Spleen (tissue), 11 donors: ENCODE data around the gene RGS5. TPM values are rescaled to one million over a fixed set of nuclear protein-coding genes. Genes with fewer than 3 reads are reported as not detected.

Experiments used
- DNase-seq: peaks from one replicate; pipeline ENCODE4 v3.0.0-alpha.2; 2020
- H3K27ac ChIP-seq, 8 donors: fragments of 200-600 bp; sonication (generic) in 7 of 8; 1 replicate in 4 of 8; 2 replicates in 4 of 8; pipeline versions ENCODE4 v1.5.0 to v1.8.0; 2016 to 2021; ENCODE audit warnings: inconsistent platforms in 4 of 8, mild to moderate bottlenecking in 4 of 8, moderate library complexity in 1 of 8
- H3K27me3 ChIP-seq, 7 donors: fragments of 200-600 bp; sonication (generic) in 6 of 7; replicated peaks in 1 of 7; 1 replicate in 4 of 7; 2 replicates in 3 of 7; pipeline versions ENCODE4 v1.5.0 to v1.8.0; 2016 to 2021; ENCODE audit warnings: inconsistent platforms in 3 of 7, mild to moderate bottlenecking in 1 of 7
- H3K36me3 ChIP-seq, 6 donors: fragments of 200-600 bp; sonication (generic) in 5 of 6; 1 replicate in 4 of 6; 2 replicates in 2 of 6; pipeline versions ENCODE4 v1.5.0 to v1.8.0; 2016 to 2021; ENCODE audit warnings: inconsistent platforms in 2 of 6
- H3K4me1 ChIP-seq, 6 donors: fragments of 200-600 bp; sonication (generic) in 5 of 6; 1 replicate in 3 of 6; 2 replicates in 3 of 6; pipeline versions ENCODE4 v1.5.0 to v1.8.0; 2016 to 2021; ENCODE audit warnings: inconsistent platforms in 3 of 6
- H3K4me3 ChIP-seq, 8 donors: fragments of 200-600 bp; sonication (generic) in 7 of 8; 1 replicate in 4 of 8; 2 replicates in 4 of 8; pipeline versions ENCODE4 v1.5.0 to v1.8.0; 2016 to 2021; ENCODE audit warnings: inconsistent platforms in 4 of 8, mild to moderate bottlenecking in 4 of 8, moderate library complexity in 2 of 8
- H3K9me3 ChIP-seq, 8 donors: fragments of 200-600 bp; sonication (generic) in 7 of 8; 1 replicate in 4 of 8; 2 replicates in 4 of 8; pipeline versions ENCODE4 v1.5.0 to v1.8.0; 2016 to 2021; ENCODE audit warnings: inconsistent platforms in 4 of 8
- POLR2A ChIP-seq, 3 donors: fragments of 450-650 bp; IDR thresholded peaks; one replicate each; pipeline ENCODE4 v1.5.1; 2017; ENCODE audit warnings: antibody characterized with exemption in 3 of 3, mild to moderate bottlenecking in 1 of 3
- POLR2AphosphoS5 ChIP-seq, 3 donors: sonication (generic); formaldehyde crosslinking; IDR thresholded peaks; one replicate each; pipeline ENCODE4 v1.5.1; 2017; ENCODE audit warnings: antibody characterized with exemption in 3 of 3
- WGBS, 5 donors: extraction: QIAGEN DNeasy Blood & Tissue Kit in 3 of 5; methylation state at CpG; one replicate each; pipeline versions ENCODE4 v1.1.5 to v1.1.7; 2013 to 2018; 5-methylcytosine and 5-hydroxymethylcytosine counted together
- intact Hi-C: fragments of 100-400 bp; cut with DNase I; formaldehyde crosslinking; loops from one replicate; pipeline ENCODE4 v1.15.0; 2023; ENCODE audit warnings: low total_unique reads
- polyA plus RNA-seq, 3 donors: library from polyadenylated mRNA; stranded (reverse); fragments of 200-250 nt; gene quantifications; one replicate each; pipeline ENCODE4 v1.2.1, GENCODE V29; 2013
- total RNA-seq, 7 donors: library from RNA; depleted of rRNA in 3 of 7; stranded (reverse); fragments of >200 nt in 3 of 7; fragmentation: NEBNext Ultra II Directional in 4 of 7; extraction: Animal tissue kit (Norgen Biotek cat#: 25700) in 4 of 7; gene quantifications; one replicate each; pipeline versions ENCODE4 v1.1.0 to v1.2.1, GENCODE V29; 2016 to 2021
- TF ChIP-seq, protein P1 (sequence below), 11 experiments: fragments of 200-600 bp in 7 of 11; fragments of 450-650 bp in 4 of 11; sonication (generic) in 4 of 11; IDR thresholded peaks in 8 of 11; conservative IDR thresholded peaks in 3 of 11; 1 replicate in 7 of 11; 2 replicates in 4 of 11; pipeline versions ENCODE4 v1.4.0 to v1.8.0; 2016 to 2021; ENCODE audit warnings: antibody characterized with exemption in 11 of 11, inconsistent platforms in 4 of 11, mild to moderate bottlenecking in 1 of 11
- donor health status: healthy with polysubstance abuse.
- donor health status: DM: no; HTN: no; CAD: no; lungs with moderate emphysema.
- donor health status: DM: no; HTN: no; CAD: no.
- donor health status: Bipolar disorder and iron deficiency.
- donor health status: healthy.
- donor health status: DM: no; HTN: no; CAD: no.
- donor health status: DM: yes; HTN: yes; CAD: no.

Gene RGS5
- total and polyA plus RNA-seq, 10 donors, result 3.1 to 150 (median 22.7) TPM

GRCh38 chr1:163195728-163196448 lies 6.8 kb downstream of the RGS5 start:
- Histone ChIP-seq H3K9me3 (no peaks in the 10 kb centered on the region), H3K4me3 (no peak overlapping the region), H3K4me1 (no peaks in the 10 kb centered on the region), H3K27me3 (no peaks in the 10 kb centered on the region), H3K27ac (peak overlapping the region in 1 of 8 donors; percentile 9), H3K36me3 (no peaks in the 10 kb centered on the region)
- TF ChIP-seq POLR2A (IDR thresholded peaks at IDR 0.05), result no peak
- peak in 1 of 3 donors; percentile 34 for TF ChIP-seq POLR2AphosphoS5 (IDR thresholded peaks at IDR 0.05)
- 26 to 35% (median 31%) methylated on average over 5 of the region's 5 CpGs for WGBS, 5 donors
- DNase-seq, result no peak
- intact Hi-C loops, result no loop called here

DNA sequence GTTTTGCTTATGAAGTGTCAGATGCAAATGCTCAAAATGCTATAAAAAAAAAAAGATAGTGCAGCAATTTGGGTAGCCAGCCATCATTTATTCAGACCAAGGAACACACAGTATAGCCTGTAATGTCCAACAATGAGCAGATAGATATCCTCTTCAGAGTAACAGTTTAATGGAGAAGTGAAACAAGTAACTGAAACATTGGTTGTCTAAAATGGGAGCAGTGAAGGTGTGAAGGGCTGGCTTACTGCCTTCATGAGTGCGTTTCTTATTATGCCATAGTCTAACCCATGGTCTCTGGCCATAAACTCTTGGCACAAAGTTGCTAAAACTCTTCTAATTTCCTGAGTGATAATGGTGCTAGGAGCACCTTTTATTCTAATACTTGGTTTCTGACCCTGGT lies 11.4 kb downstream of the RGS5 start:
- no peak for TF ChIP-seq POLR2A (IDR thresholded peaks at IDR 0.05)
- no peak for DNase-seq
- Histone ChIP-seq H3K4me1 (no peaks in the 10 kb centered on the region), H3K4me3 (no peak overlapping the region), H3K36me3 (no peaks in the 10 kb centered on the region), H3K27me3 (no peaks in the 10 kb centered on the region), H3K9me3 (no peaks in the 10 kb centered on the region), H3K27ac (no peak overlapping the region)
- intact Hi-C loops, result no loop called here
- WGBS, 5 donors, result 59 to 89% (median 88%) methylated on average over 1 of the region's 1 CpG

DNA sequence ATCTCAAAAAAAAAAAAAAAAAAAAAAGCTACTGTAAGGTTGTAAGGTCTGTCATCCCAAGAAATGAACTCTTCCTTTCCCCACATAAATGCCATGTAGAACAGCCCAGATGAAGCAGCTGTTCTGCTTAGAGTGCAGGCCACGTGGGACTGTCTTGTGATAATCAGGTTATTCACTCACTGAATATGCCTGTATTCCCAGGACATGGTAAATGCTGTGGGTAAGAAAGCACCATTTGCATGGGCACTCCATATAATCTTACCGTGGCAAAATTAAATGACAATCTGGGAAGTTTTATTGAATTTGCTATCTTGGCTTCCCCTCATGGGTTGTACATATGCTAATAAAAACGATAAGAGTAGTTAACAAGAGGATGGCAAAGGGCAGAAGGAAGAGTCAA lies 13.8 kb downstream of the RGS5 start:
- intact Hi-C loops, result no loop called here
- Histone ChIP-seq H3K9me3 (no peaks in the 10 kb centered on the region), H3K36me3 (no peaks in the 10 kb centered on the region), H3K4me3 (no peak overlapping the region), H3K27ac (no peak overlapping the region), H3K27me3 (no peaks in the 10 kb centered on the region), H3K4me1 (no peaks in the 10 kb centered on the region)
- no peak for TF ChIP-seq POLR2AphosphoS5 (IDR thresholded peaks at IDR 0.05)
- TF ChIP-seq, protein P1, sequence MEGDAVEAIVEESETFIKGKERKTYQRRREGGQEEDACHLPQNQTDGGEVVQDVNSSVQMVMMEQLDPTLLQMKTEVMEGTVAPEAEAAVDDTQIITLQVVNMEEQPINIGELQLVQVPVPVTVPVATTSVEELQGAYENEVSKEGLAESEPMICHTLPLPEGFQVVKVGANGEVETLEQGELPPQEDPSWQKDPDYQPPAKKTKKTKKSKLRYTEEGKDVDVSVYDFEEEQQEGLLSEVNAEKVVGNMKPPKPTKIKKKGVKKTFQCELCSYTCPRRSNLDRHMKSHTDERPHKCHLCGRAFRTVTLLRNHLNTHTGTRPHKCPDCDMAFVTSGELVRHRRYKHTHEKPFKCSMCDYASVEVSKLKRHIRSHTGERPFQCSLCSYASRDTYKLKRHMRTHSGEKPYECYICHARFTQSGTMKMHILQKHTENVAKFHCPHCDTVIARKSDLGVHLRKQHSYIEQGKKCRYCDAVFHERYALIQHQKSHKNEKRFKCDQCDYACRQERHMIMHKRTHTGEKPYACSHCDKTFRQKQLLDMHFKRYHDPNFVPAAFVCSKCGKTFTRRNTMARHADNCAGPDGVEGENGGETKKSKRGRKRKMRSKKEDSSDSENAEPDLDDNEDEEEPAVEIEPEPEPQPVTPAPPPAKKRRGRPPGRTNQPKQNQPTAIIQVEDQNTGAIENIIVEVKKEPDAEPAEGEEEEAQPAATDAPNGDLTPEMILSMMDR (IDR thresholded peaks at IDR 0.05 in 8 of 11, conservative IDR thresholded peaks at IDR 0.05 in 3 of 11), result no peak
- no peak for TF ChIP-seq POLR2A (IDR thresholded peaks at IDR 0.05)
- 67 to 90% (median 89%) methylated on average over 3 of the region's 3 CpGs for WGBS, 5 donors
- no peak for DNase-seq

GRCh38 chr1:163187849-163188248 lies 14.9 kb downstream of the RGS5 start:
- H3K4me1 ChIP-seq, result no peaks in the 10 kb centered on the region
- no peak overlapping the region for H3K4me3 ChIP-seq
- H3K27ac ChIP-seq, result no peak overlapping the region
- 84 to 93% (median 87%) methylated on average over 6 of the region's 6 CpGs for WGBS, 5 donors
- H3K9me3 ChIP-seq, result no peaks in the 10 kb centered on the region
- intact Hi-C loops, result no loop called here
- DNase-seq, result no peak
- H3K27me3 ChIP-seq, result no peaks in the 10 kb centered on the region
- no peaks in the 10 kb centered on the region for H3K36me3 ChIP-seq
- no peak for TF ChIP-seq POLR2A (IDR thresholded peaks at IDR 0.05)

- H3K36me3 ChIP-seq, result no peaks in the 10 kb centered on the region
- no peak overlapping the region for H3K4me3 ChIP-seq
- intact Hi-C loops, result no loop called here
- H3K9me3 ChIP-seq, result no peaks in the 10 kb centered on the region
- DNase-seq, result no peak
- no peak for TF ChIP-seq POLR2A (IDR thresholded peaks at IDR 0.05)
- TF ChIP-seq POLR2AphosphoS5 (IDR thresholded peaks at IDR 0.05), result no peak
- TF ChIP-seq, protein P1 (IDR thresholded peaks at IDR 0.05 in 8 of 11, conservative IDR thresholded peaks at IDR 0.05 in 3 of 11), result no peak
- H3K27ac ChIP-seq, result no peak overlapping the region
- H3K4me1 ChIP-seq, result no peaks in the 10 kb centered on the region
- 84 to 93% (median 88%) methylated on average over 2 of the region's 2 CpGs for WGBS, 5 donors
- no peaks in the 10 kb centered on the region for H3K27me3 ChIP-seq
These were observed 15.9 kb downstream of the RGS5 start for GRCh38 chr1:163186862-163187261.
